ENCODE measurements around the gene PDC.
"Not testable (repeated sequence)": the region's sequence is repeated elsewhere in the genome, so short reads cannot be mapped to it uniquely, and the experiment has no call there.

PDC gene

GRCh38 chr1:186465946-186466345 is 5.0 kb upstream of the PDC start:
- TF ChIP-seq NFRKB (IDR thresholded peaks at IDR 0.05): no peak
- no peak for TF ChIP-seq BHLHE40 (IDR thresholded peaks at IDR 0.05; ENCODE audit: borderline replicate concordance)
- TF ChIP-seq FOXA1 (IDR thresholded peaks at IDR 0.05): no peak
- TF ChIP-seq SUZ12 (IDR thresholded peaks at IDR 0.05): no peak
- no peak for TF ChIP-seq LEF1 (IDR thresholded peaks at IDR 0.05; ENCODE audit: borderline replicate concordance)
- CTCF ChIA-PET: no interaction called here
- POLR2A ChIA-PET: no interaction called here

GRCh38 chr1:186465491-186465890 is 4.6 kb upstream of the PDC start:
- DNase-seq (ENCODE audit: extremely low spot score); POLR2A ChIA-PET; CTCF ChIA-PET: not testable (repeated sequence)

More at GRCh38 chr1:186465946-186466345, 5.0 kb upstream of the PDC start:
- DNase-seq (ENCODE audit: extremely low spot score): no peak

GRCh38 chr1:186463926-186464325 is 3.0 kb upstream of the PDC start:
- TF ChIP-seq SP1 (IDR thresholded peaks at IDR 0.05) (no peak), L3MBTL2 (conservative IDR thresholded peaks at IDR 0.05) (no peak), LEF1 (IDR thresholded peaks at IDR 0.05; ENCODE audit: borderline replicate concordance) (no peak), FOXK2 (IDR thresholded peaks at IDR 0.05) (no peak), ELF4 (IDR thresholded peaks at IDR 0.05) (no peak), HDGF (IDR thresholded peaks at IDR 0.05; ENCODE audit: borderline replicate concordance) (no peak), SUZ12 (IDR thresholded peaks at IDR 0.05) (no peak), BHLHE40 (IDR thresholded peaks at IDR 0.05; ENCODE audit: borderline replicate concordance) (no peak), CTBP1 (IDR thresholded peaks at IDR 0.05; ENCODE audit: borderline replicate concordance) (no peak), FOXA1 (IDR thresholded peaks at IDR 0.05) (no peak), FOXM1 (IDR thresholded peaks at IDR 0.05; ENCODE audit: borderline replicate concordance) (no peak), ZNF384 (IDR thresholded peaks at IDR 0.05) (no peak), ARNT (IDR thresholded peaks at IDR 0.05) (no peak), PKNOX1 (IDR thresholded peaks at IDR 0.05) (no peak), NFRKB (IDR thresholded peaks at IDR 0.05) (no peak), TARDBP (IDR thresholded peaks at IDR 0.05) (no peak)
- DNase-seq (ENCODE audit: extremely low spot score): no peak
- ChIA-PET CTCF (interaction anchor here (0.6 kb wide), 1 partner anchor 76 kb away, joined by 3 read pairs; no protein-coding TSS in a partner anchor), POLR2A (no interaction called here)

GRCh38 chr1:186463511-186463910 is 2.6 kb upstream of the PDC start:
- CTCF ChIA-PET: no interaction called here

GRCh38 chr1:186459161-186459560 is 1.8 kb downstream of the PDC start:
- DNase-seq (ENCODE audit: extremely low spot score); POLR2A ChIA-PET; CTCF ChIA-PET: not testable (repeated sequence)

More at GRCh38 chr1:186463511-186463910, 2.6 kb upstream of the PDC start:
- POLR2A ChIA-PET: no interaction called here
- DNase-seq (ENCODE audit: extremely low spot score): no peak
- TF ChIP-seq PKNOX1 (IDR thresholded peaks at IDR 0.05) (no peak), NFRKB (IDR thresholded peaks at IDR 0.05) (no peak), FOXA1 (IDR thresholded peaks at IDR 0.05) (no peak), TARDBP (IDR thresholded peaks at IDR 0.05) (no peak), FOXM1 (IDR thresholded peaks at IDR 0.05; ENCODE audit: borderline replicate concordance) (no peak), SUZ12 (IDR thresholded peaks at IDR 0.05) (no peak)

GRCh38 chr1:186456729-186457255 is 4.1 kb downstream of the PDC start:
- no peak for DNase-seq (ENCODE audit: extremely low spot score)
- CTCF ChIA-PET: no interaction called here
- POLR2A ChIA-PET: no interaction called here
- TF ChIP-seq FOXA1 (IDR thresholded peaks at IDR 0.05) (no peak), TARDBP (IDR thresholded peaks at IDR 0.05) (no peak), L3MBTL2 (conservative IDR thresholded peaks at IDR 0.05) (no peak), HDGF (IDR thresholded peaks at IDR 0.05; ENCODE audit: borderline replicate concordance) (no peak), NFRKB (IDR thresholded peaks at IDR 0.05) (no peak), PKNOX1 (IDR thresholded peaks at IDR 0.05) (no peak), ZNF384 (IDR thresholded peaks at IDR 0.05) (no peak), ELF4 (IDR thresholded peaks at IDR 0.05) (no peak), ARNT (IDR thresholded peaks at IDR 0.05) (no peak), FOXK2 (IDR thresholded peaks at IDR 0.05) (no peak)

- DNase-seq (ENCODE audit: extremely low spot score): no peak
- CTCF ChIA-PET: no interaction called here
- POLR2A ChIA-PET: no interaction called here
- TF ChIP-seq ZNF384 (IDR thresholded peaks at IDR 0.05) (no peak), TARDBP (IDR thresholded peaks at IDR 0.05) (no peak), SUZ12 (IDR thresholded peaks at IDR 0.05) (no peak), L3MBTL2 (conservative IDR thresholded peaks at IDR 0.05) (no peak), HDGF (IDR thresholded peaks at IDR 0.05; ENCODE audit: borderline replicate concordance) (no peak), FOXM1 (IDR thresholded peaks at IDR 0.05; ENCODE audit: borderline replicate concordance) (no peak), ARNT (IDR thresholded peaks at IDR 0.05) (no peak), BHLHE40 (IDR thresholded peaks at IDR 0.05; ENCODE audit: borderline replicate concordance) (no peak), LEF1 (IDR thresholded peaks at IDR 0.05; ENCODE audit: borderline replicate concordance) (no peak), FOXK2 (IDR thresholded peaks at IDR 0.05) (no peak), ELF4 (IDR thresholded peaks at IDR 0.05) (no peak), FOXA1 (IDR thresholded peaks at IDR 0.05) (no peak), SP1 (IDR thresholded peaks at IDR 0.05) (no peak), PKNOX1 (IDR thresholded peaks at IDR 0.05) (no peak), NFRKB (IDR thresholded peaks at IDR 0.05) (no peak), CTBP1 (IDR thresholded peaks at IDR 0.05; ENCODE audit: borderline replicate concordance) (no peak)
Observed at GRCh38 chr1:186454981-186455380, 5.9 kb downstream of the PDC start.

Measured in HEK293T (cell line).